T-helper 1 cell treated with Interleukin-12 subunit alpha and Interleukin-12 subunit beta and Interleukin-4 antibody, amounts not matched to agents 30 ng/mL and 1 ng/mL, for 36 hours (primary cell): ENCODE data around the gene HLF. TPM values are rescaled to one million over a fixed set of nuclear protein-coding genes. Genes with fewer than 3 reads are reported as not detected.

Source experiments
- intact Hi-C: fragments of 100-400 bp; cut with micrococcal nuclease; formaldehyde crosslinking; loops from one replicate; pipeline ENCODE4 v1.15.1; 2024
- total RNA-seq: library from RNA; stranded (reverse); gene quantifications from 2 replicates; pipeline ENCODE4 v1.2.3, GENCODE V29; 2022

Gene HLF
- total RNA-seq, 1 donor from 2014 or later: 2.4 TPM

DNA sequence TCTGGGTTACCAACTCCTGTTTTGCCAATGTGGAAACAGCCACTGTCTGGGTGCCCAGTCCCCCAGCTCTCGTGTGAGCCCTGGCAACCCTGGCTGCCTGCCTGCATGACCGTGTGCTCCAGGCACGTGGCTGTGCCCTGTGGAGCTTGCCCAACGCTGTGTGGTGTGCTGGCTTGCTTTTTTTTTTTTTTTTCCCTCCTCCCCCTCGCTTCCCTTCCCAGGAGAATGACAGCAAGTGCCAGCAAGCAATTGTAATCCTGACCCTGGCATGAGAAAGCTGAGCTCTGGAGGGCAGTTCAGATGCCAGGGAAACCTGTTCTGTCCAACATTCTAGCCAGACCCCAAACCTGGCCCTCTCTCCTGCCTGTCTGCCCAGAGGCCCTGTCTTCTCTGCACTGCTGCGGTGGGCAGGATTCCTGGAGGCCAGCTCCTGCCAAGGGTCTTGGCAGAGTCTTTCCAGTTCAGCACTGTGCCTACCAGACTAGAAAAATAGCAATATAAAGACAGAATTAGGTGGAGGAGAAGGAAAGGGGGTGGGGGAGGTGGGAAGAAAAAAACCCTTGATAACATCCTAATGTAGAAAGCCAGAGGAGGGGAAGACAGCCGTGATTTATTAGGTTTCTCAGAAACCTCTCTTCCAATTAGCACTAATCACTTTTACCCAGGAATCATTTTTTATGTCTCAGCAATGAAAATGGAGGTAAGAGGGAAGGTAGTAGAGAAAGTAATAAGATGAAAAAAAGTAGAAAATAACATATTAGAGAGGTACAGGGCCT, 9.0 kb downstream of the HLF start:
- intact Hi-C loops: no loop called here

DNA sequence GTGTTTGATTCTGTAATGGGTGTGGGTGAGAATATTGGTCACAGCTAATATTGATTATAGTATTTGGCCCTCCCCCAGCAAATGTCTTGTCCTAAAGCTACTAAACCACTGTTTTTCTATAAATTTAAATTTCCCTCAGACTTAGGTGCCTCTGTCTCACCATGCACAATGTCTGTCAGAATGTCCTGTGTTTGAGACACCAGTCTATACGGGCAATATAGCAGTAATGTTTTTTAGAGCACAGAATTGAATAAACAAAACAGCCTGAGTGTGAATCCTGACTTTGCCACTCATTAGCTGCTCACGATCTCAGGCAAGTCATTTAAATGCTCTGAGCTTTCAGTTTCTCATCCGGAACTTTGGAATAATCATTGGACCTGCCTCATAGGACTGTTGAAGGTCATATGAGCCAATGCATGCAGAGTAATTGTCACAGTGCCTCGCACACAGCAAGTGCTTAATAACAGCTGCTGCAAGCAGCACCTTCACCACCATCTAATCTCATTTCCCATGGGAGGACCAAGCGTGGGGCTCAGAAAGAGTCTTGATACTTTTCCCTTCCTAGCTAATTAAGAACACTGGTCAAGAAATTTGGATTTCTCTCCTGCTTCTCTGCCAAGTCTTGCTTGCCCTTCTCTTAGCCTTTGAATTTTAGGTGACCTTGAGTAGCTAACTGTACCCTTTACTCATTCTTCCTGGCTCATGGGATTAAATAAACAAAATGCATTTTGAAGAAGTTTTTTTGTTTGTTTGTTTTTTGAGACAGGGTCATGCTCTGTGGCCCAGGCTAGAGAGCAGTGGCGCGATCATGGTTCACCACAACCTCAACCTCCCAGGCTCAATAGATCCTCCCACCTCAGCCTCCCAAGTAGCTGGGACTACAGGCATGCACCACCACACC, 9.8 kb downstream of the HLF start:
- intact Hi-C loops: no loop called here

DNA sequence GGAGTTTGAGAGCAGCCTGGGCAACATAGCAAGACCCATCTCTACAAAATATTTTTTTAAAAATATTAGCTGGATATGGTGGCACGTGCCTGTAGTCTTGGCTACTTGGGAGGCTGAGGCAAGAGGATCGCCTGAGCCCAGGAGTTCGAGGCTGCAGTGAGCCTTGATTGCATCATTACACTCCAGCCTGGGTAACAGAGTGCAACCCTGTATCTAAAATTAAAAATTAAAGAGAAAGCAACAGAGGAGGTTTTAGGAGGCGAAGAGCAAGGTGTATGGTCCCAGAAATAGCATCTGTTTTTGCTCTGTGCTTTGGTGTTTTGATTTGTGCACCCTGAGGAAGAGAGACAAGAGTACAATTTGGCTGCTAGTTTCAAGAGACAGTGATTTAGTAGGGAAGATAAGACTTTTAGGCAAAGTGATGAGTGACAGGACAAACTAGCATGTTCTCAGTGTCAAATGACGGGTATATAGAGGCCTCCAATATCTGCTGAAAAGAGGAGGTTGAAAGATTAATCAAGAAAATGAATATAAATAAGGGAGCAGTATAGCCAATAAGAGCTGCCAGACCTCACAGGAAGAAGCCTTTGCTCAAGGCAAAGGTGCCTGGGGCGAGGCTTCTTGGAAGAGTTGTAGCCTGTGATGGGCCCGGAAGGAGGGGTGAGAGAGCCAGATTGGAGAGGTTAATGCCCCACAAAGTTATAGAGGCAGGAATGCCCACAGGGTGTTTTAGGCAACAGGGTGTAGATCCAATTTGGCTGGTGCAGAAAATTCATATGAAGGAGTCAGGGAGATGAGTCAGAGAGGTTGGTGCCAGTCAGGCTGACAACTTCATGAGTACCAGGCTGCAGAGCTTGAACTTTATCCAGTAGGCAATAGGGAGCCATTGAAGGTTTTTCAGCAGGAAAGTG, 11.4 kb downstream of the HLF start:
- intact Hi-C loops: no loop called here

DNA sequence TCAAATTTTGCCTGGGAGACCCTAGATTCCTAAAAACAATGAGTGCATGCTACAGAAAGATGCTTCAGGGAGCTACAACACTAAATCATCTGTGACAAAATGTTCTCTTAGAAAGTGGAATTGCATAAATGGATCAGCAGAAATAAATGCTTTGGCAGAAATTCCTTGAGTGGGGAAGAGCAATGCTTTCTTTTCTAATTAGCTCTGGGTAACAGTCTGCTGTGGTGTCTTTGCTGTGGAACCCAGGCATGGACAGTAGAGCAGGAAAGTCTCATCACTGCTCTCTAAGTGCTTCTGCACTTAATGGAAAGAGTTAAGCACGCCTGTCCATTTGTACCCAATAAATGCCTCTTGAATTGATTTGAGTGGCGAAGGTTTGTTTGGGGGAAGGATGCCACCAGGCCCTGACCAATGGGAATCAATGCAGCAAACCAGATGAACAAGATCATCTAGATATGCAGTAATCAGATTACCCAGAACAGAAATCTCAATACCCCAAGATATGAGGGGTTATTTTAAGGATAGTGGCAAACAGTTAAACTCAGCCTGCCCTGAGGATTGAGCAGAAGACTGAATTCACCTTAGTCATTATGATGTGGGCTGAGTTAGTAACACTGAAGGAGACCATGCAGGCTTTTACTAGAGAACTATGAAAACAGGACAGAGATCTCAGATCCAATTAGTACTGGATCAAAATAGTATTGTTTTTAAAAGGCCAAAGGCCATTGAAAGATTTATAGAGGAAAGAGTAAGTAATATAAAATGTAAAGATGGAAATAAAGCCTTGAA, 13.6 kb downstream of the HLF start:
- intact Hi-C loops: no loop called here

DNA sequence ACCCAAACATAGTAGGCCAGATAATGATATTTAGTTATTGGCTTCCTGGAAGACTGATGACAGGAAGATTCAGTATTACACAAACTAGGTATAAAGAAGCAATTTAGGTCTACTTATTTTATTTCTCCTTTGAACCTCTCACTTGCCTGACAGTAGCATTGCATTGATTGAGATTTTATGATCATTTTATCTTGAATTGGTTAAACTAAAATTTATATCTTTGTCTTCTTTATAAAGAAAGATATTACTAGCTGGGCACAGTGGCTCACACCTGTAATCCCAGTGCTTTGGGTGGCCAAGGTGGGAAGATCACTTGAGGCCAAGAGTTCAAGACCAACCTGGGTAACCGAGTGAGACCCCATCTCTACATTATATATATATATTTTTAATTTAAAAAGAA, 14.4 kb downstream of the HLF start:
- intact Hi-C loops: no loop called here

DNA sequence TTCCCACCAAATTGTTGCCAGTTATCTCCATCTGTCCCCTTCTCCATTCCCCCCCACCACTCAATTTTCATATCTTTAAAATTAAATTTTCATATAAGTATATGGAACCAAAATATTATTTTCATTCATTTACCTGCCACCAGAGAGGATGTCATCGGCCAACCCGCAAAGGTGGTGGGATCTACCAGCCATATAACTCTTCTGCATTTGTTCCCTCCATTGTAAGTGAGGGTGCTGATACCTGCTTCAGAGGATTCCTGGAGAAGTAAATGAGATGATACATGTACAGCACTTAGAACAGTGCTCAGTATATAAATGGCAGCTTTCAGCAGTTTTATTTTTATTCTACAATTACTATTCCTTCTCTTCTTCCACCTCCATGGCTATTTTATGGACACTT, 15.0 kb downstream of the HLF start:
- intact Hi-C loops: no loop called here

DNA sequence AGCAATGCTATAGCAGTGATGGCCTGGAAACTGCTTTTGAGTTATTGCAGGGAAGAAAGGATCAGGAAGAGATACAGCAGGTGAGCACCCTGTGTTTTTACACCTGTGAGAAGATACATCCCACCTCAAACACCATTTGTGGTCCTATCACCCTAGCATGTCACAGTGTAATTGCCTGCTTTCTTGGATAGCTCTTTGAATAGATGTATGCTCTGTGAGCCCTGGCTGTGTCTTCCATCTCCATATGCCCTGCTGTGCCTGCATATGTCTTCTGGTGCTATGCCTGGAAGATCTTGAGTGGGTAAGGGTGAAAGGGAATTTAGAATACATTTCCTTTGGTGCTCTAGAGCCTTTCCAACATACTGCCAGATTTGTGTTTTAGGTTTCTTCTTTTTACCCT, 15.5 kb downstream of the HLF start:
- intact Hi-C loops: no loop called here

DNA sequence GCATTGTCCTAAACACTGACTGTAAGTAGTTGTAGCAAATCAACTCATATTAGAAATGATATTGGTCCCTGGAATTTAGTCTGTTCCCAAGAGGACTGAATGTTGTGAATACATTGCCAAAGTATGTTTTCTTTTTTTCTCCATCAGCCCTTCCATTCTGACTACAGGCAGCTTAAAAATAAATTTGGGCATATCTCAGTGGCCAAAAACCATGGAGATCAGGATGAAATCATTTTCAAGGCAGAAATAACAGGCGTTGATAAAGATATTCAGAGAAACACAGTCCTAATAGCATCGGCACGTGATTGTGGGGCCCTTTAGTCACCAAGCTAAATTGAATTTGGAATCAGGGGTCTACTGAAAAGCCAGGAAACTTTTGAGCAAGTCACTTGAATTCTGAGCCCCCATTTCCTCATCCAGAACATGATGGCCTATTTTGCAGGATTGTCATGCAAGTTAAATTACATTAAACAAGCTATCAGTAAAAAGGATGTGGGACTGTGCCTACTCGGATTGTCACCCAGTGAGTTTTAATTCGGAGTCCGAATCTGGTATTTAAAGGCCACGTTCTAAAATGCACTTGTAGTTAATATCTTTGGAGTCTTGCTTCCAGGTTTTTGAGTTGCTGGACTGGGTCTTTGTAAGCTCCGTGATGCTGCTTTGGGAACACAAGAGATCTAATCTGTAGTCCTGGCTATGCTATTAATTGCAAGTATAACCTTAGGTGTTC, 17.1 kb downstream of the HLF start:
- intact Hi-C loops: no loop called here

DNA sequence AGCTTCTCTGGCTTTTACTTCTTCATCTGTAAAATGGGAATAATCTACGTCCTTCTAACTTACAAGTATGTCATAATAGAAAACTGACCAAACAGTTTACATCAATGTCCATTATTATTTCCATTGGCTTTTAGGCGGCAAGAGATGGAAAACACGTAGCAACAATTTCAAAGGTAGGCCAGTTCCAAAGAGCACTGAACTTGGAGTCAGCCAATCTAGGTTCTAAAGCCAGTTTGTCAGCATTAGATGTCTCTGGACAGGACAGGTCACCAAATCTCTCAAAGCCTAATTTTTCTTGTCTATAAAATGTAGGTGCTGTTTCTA, 17.6 kb downstream of the HLF start:
- intact Hi-C loops: no loop called here

DNA sequence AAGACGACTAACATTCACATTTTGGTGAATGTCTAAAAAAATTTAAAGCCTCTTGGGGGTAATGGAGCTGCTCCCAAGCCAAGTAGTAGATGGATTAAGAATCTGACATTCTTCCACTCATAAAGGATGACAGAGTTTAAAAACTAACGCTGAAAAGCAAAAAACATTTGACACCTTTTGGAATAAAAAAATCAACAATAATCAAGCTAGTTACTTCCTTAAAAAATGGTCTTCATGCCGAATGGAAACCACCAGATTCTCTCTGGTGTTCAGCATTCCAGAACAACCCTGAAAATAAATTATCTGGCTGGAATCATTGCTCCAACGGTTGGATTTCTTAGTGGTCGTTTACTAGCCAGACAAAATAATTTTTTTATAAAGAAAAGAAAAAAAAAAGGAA, 18.0 kb downstream of the HLF start:
- intact Hi-C loops: no loop called here

DNA sequence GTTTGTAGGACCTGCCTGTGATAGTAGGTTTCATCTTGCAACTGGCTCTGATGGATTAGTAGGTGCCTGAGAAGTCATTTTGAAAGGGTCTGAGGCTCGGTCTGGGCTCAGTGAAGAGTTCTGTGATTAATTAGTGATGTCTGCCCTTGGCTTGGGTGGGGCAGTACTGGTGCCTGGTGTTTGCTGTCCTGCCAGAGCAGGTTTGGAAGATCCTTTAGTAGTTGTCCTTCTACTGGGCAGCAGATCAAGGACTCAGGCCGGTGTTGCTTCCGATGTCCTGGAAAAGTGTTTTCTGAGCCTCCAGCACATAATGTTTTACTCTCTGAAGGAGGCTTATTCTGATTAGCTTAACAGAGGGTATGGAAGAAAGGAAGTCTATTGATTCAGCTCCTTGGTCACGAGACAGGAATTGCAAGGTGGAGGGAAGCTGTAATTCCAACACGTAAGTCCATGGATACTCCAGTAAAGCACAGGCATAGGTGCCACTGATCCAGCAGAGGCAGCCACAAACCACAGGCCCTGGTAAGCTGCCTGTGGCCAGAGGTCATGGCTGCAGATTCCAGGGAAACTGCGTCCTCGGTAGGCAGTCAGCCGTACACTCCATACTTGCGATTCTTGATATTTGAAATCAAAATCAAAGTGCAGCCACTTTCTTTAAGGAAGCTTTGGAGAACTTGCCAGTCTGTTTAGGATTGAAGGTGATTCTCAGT, 18.7 kb downstream of the HLF start:
- intact Hi-C loops: no loop called here

DNA sequence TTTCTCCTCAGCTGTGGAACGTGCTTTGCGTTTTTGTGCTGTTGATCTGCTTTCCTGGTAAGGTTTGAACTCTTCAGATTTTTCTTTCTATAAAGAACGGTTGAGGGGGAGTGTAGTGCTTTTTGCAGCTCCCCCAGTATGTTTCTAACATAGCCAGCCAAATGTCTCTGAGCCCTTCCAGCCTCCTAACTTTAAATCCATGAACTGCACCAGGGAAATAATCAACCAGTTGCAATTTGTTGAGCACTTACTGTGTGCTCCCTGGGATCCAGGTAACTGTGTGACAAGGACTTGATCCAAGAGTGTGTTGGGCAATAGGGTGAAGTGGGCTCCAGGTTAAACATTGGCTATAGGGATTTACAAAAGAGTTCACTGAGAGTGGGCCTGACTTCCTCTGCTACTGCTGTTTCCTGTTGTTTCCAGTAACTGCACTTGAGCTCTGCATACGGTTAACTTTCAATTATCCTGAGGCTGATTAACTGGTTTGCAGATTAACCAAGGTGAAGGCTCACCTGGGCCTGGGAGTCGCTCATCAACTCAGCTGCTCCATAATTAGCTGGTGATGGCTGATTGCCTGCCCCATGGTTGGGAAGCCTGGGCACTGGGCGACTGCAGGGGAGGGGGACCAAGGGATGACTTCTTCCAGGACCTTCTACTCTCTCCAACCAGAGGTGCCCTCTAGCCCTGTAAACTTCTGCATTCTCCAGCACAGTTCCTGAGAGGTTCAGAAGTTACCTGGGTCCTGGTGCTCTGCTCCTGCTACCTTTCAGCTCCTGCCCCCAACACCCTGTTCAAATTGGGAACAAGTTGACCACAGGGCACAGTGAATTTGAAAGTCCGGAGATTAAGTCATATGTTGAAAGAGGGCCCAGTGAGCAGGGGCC, 19.5 kb downstream of the HLF start:
- intact Hi-C loops: loop anchor here (2.0 kb wide), 1 partner anchor 19 kb away; the partner anchor contains the start of gene HLF

DNA sequence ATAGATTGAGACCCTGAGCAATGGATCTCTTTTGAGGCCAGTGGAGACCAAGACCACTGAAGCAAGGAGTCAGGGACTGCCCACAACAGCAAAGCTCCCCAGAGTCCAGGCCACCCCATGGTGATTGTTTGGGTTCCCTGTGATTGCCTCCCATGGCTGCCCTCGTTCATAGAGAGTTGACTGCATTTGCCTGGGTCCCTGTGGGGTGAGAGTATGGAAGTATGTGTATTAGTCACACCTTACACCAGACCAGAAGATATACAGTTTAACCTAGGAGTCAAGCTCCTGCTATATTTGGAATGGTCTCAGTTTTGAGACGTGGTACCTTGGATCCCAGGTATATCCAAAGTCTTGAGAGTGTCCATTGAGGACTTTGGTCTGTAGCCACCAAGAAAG, 20.2 kb downstream of the HLF start:
- intact Hi-C loops: loop anchor here (2.0 kb wide), 1 partner anchor 20 kb away; the partner anchor contains the start of gene HLF

DNA sequence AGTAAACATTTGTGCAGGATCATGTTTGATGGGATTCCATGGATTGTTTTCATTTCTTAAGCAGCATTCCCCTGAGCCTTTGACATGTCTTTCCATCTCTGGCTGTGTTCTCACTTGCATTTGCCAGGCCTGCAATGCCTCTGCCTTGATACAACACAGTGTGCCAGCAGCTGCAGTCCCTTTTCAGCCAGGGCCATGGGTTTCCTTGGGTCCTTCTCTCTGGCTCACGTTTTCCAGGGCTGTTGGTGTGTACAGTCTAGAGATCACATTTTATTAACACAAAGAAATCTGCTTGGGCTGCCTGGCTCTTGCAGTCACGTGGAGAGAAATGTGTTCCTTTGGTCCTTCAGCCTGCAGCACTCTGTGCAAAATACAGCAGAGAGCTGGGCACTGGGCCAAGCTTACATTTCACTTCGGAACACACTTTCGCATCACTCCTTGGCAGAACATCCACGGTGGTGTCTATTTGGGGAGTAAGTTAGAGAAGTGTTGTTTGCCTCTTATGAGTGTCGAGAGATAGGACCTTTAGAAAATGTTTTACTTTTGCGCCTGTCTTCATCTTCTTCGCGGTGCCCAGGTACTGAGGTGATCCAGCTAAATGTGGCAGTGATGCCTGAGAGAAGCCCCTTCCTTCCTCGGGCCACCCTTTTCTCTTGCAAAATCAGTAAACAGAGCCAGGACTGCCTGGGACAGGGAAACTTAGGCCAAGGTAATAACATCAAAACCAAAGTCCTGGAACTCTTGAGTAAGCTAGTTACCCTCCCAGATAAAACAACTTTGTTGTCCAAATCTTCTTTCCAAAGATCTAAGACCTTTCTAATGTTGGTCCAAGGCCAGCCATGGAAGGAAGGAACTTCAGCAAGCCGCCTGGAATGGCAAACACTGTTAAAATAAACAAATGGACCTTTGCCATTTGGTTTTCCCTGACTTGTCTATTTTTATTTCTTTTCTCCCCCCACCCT, 20.9 kb downstream of the HLF start:
- intact Hi-C loops: loop anchor here (2.0 kb wide), 1 partner anchor 21 kb away; the partner anchor contains the start of gene HLF

DNA sequence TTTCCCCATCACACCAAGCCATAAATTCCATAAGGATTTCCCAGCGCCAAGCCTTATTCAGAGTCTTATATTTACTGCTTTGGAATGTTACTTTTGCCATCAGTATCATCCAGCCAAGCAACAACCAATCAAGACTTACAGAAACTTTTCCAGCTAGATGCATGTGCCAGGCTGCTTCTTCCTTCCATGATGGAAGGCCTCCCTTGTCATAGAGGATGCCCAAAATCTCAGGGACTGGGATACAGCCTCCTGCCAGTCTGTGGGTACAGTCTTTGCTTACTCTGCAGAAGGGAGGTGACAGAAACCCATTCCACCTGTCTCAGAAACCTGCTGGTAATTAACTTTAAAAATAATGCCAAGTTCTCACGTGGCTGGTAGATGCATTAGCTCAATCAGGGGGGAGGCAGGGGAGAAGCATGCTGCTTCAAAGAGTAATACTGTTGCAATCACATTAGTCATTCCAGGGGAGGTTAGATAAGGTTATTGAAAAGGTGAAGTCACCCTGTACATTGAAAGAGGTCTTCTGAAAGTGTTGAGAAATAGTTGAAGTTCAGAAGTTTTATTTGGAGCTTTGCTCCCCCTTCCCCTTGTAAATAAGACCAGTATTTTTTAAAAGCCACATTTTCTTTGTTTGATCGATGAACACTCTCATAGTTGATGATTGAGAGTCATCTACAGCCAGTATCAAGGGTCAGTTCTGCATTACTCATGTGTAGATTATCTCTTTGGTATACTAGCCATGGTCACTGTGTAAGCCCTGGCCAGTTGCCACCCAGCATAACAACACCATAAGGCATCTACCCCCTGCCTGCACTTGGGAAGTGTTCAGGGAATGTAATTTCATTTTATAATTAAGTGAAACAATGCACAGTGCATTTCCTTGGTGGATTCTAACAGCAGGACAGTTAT, 22.2 kb downstream of the HLF start:
- intact Hi-C loops: no loop called here
